GM12891 (cell line): ENCODE measurements around the gene F7.
"Not testable (repeated sequence)": the region's sequence is repeated elsewhere in the genome, so short reads cannot be mapped to it uniquely, and the experiment has no call there.

Experiments used
- POLR2A ChIP-seq: IDR thresholded peaks from 2 replicates; pipeline ENCODE4 v1.6.1; 2011; ENCODE audit warnings: low read depth, low read length, control low read depth
- POLR2AphosphoS5 ChIP-seq: IDR thresholded peaks from 2 replicates; pipeline ENCODE4 v1.6.1; 2011; ENCODE audit warnings: low read depth, low read length, control low read depth
- POU2F2 ChIP-seq: IDR thresholded peaks from 2 replicates; pipeline ENCODE4 v1.6.1; 2011; ENCODE audit warnings: low read depth, mild to moderate bottlenecking, control low read depth, low read length, moderate library complexity

- TF ChIP-seq POU2F2, POLR2A, POLR2AphosphoS5: not testable (repeated sequence)
These were observed 6.9 kb downstream of the F7 start for GRCh38 chr13:113112475-113112874.
